ENCODE measurements around the gene G0S2. TPM values are rescaled to one million over a fixed set of nuclear protein-coding genes. Genes with fewer than 3 reads are reported as not detected.

Gene G0S2
- polyA plus RNA-seq, 3 donors: 176 to 1,583 (median 373) TPM

- Histone ChIP-seq H3K4me2 (replicated peaks; ENCODE audit: extremely low read depth, low read length, poor library complexity, severe bottlenecking) (no peak overlapping the region), H3K9ac (ENCODE audit: insufficient read depth, low read length, poor library complexity, severe bottlenecking) (no peak overlapping the region), H3K27ac (ENCODE audit: low read depth in 1 of 2, low read length in 2 of 2) (no peak overlapping the region), H3K4me3 (replicated peaks in 1 of 3; ENCODE audit: low read depth in 2 of 3, low read length in 3 of 3) (no peak overlapping the region), H3K36me3 (replicated peaks in 1 of 2; ENCODE audit: control insufficient read depth in 1 of 2, insufficient read depth in 2 of 2, low read length in 2 of 2) (no peaks in the 10 kb centered on the region), H2AFZ (ENCODE audit: insufficient read depth, low read depth, low read length, poor library complexity, severe bottlenecking) (no peak overlapping the region), H4K20me1 (ENCODE audit: insufficient read depth, low read length) (no peaks in the 10 kb centered on the region), H3K79me2 (ENCODE audit: insufficient read depth, low read length) (no peaks in the 10 kb centered on the region), H3K9me3 (replicated peaks in 1 of 2; ENCODE audit: control insufficient read depth in 1 of 2, insufficient read depth in 1 of 2, low read length in 2 of 2) (no peaks in the 10 kb centered on the region), H3K4me1 (ENCODE audit: control insufficient read depth in 1 of 2, insufficient read depth in 2 of 2, low read length in 2 of 2) (no peaks in the 10 kb centered on the region), H3K27me3 (ENCODE audit: control insufficient read depth in 2 of 2, insufficient read depth in 2 of 2, low read length in 2 of 2) (no peaks in the 10 kb centered on the region)
- Mint-ChIP-seq H3K9me3 (no peaks in the 10 kb centered on the region), H3K27ac (no peak overlapping the region), H3K36me3 (peaks cover 0 to 2% of the 10 kb centered on the region in 2 donors), H3K4me3 (no peak overlapping the region), H3K4me1 (no peaks in the 10 kb centered on the region), H3K27me3 (ENCODE audit: low read depth in 3 of 3) (peaks cover 0 to 2% (median 0%) of the 10 kb centered on the region in 3 donors)
- TF ChIP-seq CTCF (IDR thresholded peaks at IDR 0.05): no peak
- WGBS (ENCODE audit: insufficient coverage): 97% methylated on average over 3 of the region's 3 CpGs
- intact Hi-C loops (cut with micrococcal nuclease): no loop called here
- no peak for DNase-seq
Observed at GRCh38 chr1:209723756-209724693, 48.8 kb downstream of the G0S2 start.

Other genes with a start within 250 kb of the G0S2 start
- gene CAMK1G, start 91.7 kb upstream of the G0S2 start, polyA plus RNA-seq: not detected
- gene LAMB3, start 23.0 kb upstream of the G0S2 start, polyA plus RNA-seq: under 1 TPM; 0.29 to 0.67 (median 0.30) TPM
- gene HSD11B1, start 29.4 kb downstream of the G0S2 start, polyA plus RNA-seq: not detected
- 100 to 1,000 TPM in 2 of 3 donors, 10 to 100 TPM in 1; 89.3 to 266 (median 111) TPM for gene TRAF3IP3, start 80.6 kb downstream of the G0S2 start, polyA plus RNA-seq
- gene C1orf74, start 109.1 kb downstream of the G0S2 start, polyA plus RNA-seq: under 1 TPM; 0.07 to 0.47 (median 0.19) TPM
- gene IRF6, start 130.7 kb downstream of the G0S2 start, polyA plus RNA-seq: under 1 TPM; 0.21 to 0.62 (median 0.35) TPM
- gene UTP25, start 152.6 kb downstream of the G0S2 start, polyA plus RNA-seq: 1 to 10 TPM in 2 of 3 donors, under 1 TPM in 1; 0.98 to 1.4 (median 1.1) TPM